Stimulated activated CD4-positive, alpha-beta T cell treated with anti-CD3 and anti-CD28 coated beads, TNF-alpha, amount 100 ng/mL, for 24 hours (primary cell): Measurements from ENCODE around the gene VPS4A.
"Not testable (repeated sequence)": the region's sequence is repeated elsewhere in the genome, so short reads cannot be mapped to it uniquely, and the experiment has no call there.

Source experiments
- DNase-seq, 3 experiments: peaks; one replicate each; pipeline ENCODE4 v3.0.0-alpha.2; 2020; ENCODE audit warnings: low read depth in 3 of 3

VPS4A gene

DNA sequence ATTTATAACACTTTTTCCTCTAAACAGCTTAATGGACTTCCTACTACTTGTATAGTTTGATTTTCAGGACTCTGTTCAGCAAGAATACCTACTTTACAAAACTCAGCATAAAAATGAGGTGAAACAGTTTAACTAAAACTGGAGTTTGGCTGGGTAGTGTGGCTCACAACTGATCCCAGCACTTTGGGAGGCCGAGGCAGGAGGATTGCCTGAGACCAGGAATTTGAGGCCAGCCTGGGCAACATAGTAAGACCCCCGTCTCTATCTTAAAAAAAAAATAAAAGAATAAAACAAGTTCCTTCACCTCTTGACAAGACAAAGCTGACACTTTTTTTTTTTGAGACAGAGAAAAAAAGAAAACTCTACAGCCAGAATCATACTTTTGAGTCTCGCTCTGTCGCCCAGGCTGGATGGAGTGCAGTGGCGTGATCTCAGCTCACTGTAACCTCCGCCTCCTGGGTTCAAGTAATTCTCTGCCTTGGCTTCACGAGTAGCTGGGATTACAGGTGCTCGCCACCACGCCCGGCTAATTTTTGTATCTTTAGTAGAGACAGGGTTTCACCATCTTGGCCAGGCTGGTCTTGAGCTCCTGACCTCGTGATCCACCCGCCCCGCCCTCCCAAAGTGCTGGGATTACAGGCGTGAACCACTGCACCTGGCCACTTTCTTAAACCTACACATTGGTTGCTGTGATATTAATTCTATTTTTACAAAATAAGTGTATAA lies 16.6 kb downstream of the VPS4A start:
- DNase-seq, result no peak

DNA sequence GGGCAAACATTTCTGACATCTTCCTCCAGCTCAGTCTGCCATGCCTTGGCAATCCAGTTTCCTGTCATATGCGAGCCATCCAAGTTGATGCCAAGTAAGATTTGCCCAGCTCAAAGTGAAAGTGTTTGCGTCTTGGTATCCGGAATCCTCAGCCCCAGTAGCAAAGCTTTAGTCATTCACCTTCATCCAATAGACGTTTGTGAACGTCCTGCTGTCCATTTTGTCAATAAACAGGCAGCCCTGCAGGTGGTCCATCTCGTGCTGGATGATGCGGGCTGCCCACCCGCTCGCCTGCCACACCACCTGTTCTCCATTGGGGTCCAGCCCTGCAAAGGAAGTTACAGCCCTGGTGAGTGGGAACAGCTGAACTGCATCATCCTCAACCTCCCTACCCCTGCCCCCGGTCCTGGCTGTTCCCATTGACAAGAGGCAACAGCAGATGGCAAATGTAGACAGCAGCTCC lies 17.7 kb downstream of the VPS4A start:
- no peak for DNase-seq

DNA sequence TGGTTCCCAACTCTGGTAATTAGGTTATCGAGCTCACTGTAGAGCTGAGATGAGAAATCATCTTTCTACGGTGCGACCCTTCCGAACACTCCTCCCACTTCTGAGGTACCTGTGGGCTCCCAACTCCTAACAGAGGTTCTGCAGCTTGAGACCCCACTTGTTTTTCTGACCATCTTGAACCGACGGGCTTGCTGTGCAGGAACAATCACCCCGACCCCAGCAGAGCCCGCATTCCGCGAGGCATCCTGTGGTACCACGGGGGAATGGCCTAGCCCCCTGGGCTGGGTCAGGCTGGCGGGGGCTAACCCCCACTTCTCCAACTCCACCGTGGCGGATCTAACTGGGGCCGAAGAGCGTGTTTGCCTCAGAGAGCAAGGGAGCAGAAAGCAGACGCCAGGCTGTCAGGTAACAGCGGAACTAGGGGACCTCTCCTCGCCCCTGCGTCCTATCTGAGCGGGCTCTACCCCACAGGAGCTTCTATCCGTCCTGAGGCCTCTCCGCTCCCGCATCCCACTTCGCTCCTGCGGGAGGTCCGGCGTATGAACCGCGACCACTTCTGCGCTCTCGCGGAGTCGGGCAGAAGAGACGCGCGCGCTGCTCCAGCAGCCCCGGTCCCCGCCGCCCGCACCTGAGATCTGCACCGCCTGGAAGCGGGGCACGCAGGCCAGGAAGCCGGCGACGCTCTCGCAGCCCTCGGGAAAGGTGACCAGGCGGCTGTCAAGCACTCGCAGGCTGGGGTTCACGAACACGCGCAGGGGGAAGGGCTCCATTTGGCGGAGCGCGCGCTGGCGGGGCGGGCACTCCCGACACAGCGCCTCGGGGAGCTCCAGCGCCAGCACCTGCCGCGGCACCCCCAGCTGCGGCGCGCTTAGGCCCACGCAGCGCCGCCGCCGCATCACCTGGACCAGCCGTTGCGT lies 18.5 kb downstream of the VPS4A start:
- peak in 1 of 3 experiments; percentile 42 for DNase-seq

DNA sequence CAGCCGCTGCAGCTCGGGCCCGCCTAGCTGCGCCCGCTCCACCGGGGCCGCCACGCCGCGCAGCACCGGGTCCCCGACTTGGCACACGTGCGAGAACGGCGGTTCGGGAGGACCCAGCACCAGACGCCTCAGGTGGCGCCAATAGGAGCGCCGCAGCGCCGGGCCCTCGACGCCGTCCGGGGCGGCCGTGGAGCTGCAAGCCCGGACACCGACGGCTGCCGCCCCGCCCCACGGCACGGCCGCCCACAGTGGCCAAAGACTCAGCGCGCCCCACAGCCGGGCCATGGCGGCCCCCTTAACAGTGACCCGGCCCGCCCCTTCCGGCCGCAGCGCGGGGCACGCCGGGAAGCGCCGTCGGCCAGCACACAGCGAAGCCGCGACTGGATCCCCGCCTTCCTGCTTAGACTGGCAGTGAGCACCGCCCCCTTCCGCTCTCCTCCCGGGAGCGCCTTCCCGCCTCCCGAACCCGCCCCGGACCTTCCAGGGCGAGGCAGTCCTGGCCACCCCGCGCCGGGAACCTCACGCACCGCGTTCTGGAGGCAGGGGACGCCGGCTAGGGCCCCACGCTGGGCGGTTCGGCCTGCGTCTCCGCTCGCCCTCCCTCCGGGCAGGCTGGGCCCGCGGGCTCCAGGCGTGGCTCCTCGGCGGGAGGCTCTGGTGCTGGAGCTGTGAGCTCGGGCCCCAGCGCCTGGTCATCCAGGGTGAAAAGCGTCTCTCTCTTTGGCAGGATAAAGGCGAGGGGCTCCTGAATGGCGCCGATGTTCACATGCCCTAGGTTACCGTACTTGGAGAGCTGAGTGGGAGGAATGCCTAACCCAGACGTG lies 19.3 kb downstream of the VPS4A start, which contains the start of gene PDF:
Gene PDF (minus strand): TSS at position 303 of the 824 bp plus-strand sequence. CDS start 18 bp downstream, at position 285.
- DNase-seq, result peak; percentile 71 to 87 (median 72)

DNA sequence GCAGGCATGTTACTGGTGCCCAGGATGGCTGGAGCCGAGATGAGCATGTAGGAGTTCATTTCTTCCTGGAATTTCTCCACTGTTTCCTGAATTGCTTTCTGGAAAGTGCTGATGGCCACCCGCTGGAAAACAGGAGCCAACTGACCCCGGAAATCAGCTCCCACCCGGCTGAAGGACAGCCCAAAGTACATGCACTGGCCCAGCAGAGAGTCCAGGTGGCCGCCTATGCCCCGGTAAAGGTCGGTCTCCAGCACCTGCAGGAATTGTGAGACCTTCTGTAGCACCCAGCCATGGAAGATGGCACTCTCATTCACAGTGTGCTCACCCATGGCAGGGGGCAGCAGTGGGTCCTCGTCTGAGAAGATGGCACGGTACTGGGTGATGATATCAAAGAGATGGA lies 23.5 kb downstream of the VPS4A start:
- no peak for DNase-seq

DNA sequence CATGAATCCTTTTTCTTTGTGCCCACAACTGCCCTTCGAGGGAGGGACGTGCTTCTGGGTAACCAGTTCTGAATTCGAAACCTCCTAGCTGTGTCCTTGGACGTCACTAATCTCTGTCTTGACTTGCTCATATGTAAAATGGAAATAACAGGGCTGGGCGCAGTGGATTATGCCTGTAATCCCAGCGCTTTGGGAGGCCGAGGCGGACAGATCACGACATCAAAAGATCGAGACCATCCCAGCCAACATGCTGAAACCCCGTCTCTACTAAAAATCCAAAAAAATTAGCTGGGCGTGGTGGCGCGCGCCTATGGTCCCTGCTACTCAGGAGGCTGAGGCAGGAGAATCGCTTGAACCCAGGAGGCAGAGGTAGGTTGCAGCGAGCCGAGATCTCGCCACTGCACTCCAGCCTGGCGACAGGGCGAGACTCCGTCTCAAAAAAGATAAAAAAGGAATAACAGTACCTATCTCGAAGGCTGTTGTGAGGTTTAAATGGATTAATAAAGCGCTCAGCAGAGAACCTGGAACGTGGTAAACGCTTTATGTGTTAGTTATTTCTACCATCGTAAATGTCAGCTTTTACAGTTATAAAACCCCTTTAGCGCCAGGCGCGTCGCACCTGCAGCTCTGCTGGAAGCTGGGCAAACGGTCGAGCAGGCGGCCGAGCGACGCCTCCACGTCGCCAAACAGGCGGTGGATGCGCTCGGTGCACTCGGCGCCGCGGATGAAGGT lies 27.6 kb downstream of the VPS4A start:
- no peak for DNase-seq

DNA sequence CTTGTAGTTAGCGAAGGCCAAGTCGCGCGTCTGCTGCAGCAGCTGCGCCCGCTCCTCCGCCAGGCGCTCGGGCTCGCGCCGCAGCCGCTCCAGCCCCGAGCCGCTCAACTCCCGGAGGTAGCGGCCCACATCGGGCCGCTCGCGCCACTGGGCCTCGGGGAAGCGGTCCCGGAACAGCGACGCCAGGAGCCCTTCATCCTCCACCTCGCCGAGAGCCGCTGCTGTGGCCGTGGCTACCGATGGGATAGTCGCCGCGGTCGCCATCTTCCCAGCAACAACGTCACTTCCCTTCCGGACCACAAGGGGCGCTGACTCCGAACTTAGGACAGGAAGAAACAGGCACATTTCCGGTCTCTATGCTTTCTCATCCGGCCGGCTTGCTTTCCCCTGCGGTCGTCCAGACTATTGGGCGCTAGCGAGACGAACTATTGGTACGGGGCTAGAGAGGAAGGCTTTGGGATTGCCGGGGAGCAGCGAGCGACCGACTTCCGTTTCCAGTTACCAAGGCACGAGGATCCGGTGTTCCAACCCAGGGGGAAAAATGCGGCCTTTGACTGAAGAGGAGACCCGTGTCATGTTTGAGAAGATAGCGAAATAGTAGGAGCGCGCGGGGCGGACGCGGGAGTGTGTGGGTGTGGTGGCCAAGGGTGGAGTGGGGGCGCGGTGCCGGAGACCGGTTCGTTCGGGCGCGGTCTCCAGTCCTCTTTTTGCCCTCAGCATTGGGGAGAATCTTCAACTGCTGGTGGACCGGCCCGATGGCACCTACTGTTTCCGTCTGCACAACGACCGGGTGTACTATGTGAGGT lies 28.3 kb downstream of the VPS4A start, which contains the start of the genes COG8 and NIP7:
Gene COG8 (minus strand): TSS at position 276 of the 806 bp plus-strand sequence. CDS start 12 bp downstream, at position 264.
Gene NIP7 (plus strand): TSS at position 484 of the 806 bp plus-strand sequence. CDS start 58 bp downstream, at position 542.
- DNase-seq, result peak; percentile 83 to 92 (median 91)

DNA sequence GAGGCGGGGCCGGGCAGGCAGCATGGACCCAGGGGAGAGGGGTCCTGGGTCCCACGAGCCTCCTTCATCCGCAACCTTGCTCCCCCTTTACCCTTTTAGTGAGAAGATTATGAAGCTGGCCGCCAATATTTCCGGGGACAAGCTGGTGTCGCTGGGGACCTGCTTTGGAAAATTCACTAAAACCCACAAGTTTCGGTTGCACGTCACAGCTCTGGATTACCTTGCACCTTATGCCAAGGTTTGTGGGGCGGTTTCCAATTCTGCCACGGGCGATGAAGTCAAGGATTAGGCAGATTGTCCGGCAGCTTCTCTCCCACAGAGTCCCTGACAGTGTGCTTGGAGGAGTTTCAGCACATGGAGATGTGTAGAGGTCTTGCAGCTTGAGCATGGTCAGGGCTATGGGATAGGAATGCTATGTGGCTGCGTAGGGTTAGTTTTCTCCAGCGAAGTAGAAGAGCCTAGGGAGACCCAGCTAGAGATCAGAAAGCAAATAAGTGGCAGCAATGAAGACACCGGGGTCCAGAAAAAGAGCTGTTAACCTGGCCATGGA lies 29.0 kb downstream of the VPS4A start:
- DNase-seq, result peak in 1 of 3 experiments; percentile 35

DNA sequence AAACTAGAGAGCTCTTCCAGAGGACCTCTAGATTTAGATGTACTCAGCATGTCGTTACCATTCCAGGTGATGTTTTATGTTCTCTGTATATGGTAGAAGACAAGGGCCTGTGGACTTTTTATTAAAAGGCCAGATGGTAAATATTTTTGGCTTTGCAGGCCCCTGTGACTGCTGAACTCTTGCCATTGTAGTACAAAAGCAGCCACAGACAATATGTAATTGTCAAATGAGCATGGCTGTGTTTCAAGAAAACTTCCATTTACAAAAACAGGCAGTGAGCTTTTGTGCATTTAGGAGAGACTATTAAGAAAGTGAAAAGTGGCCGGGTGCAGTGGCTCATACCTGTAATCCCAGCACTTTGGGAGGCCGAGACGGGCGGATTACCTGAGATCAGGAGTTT lies 33.0 kb downstream of the VPS4A start:
- DNase-seq, result no peak

DNA sequence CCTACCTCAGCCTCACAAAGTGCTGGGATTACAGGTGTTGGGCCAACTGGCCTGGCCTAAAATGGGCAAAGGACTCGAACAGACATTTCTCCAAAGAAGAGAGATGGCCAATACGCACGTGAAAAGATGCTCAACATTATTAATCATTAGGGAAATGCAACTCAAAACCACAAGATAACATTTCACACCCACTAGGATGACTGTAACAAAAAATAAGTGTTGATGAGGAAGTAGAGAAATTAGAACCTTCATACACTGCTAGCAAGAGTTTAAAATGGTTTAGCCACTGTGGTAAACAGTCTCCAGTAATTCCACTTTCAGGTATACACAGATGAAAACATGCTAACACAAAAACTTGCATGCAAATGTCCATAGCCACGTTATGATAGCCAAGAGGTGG lies 34.8 kb downstream of the VPS4A start:
- no peak for DNase-seq

DNA sequence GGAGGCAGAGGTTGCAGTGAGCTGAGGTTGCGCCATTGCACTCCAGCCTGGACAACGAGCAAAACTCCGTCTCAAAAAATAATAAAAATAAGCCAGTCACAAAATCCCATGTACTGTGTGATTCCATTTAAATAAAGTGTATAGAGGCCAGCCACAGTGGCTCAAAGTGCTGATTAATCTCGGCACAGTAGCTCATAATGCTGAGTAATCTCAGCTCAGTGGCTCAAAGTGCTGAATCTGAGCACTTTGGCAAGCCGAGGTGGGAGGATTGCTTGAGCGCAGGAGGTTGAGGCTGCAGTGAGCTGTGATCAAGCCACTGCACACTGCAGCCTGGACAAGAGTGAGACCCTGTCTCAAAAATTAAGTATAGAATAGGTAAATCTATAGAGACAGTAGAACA lies 35.5 kb downstream of the VPS4A start:
- no peak for DNase-seq

DNA sequence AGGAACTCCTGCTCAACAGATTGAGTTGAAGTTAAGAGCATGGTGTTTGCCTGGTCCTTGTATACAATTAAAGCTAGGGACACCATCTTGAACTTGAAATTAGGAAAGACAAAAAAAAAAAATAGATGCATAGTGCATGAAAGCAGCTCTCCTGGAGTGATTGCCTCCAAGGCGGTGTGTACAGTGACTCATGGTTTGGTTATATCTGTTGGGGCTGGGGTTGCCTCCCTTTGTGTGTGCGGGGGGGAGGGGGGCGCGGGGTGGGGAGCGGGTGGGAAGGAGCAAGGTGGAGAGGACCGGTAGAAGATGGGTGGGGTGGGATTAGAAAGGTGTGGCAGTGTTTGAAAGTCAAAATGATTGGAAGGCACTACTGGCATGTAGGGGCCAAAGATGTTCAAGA lies 37.1 kb downstream of the VPS4A start:
- no peak for DNase-seq

DNA sequence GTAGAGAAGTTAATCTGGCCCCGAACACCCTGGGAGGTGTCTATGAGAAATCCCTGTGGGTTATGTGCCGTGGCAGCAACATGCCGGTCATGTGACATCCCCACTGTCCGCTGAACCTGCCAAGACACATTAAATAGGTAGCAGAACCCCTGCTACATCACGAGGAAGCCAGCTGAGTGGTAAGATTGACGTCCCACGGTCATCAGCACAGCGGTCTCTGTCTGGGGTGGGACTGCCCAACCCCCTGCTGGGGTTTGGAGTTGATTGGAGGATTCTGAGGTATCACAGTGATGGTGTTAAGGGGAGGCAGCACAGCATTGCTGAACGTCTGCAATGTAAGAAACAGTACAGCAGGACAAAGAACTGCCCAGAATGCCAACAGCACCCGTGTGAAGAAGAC lies 38.4 kb downstream of the VPS4A start:
- DNase-seq, result no peak

DNA sequence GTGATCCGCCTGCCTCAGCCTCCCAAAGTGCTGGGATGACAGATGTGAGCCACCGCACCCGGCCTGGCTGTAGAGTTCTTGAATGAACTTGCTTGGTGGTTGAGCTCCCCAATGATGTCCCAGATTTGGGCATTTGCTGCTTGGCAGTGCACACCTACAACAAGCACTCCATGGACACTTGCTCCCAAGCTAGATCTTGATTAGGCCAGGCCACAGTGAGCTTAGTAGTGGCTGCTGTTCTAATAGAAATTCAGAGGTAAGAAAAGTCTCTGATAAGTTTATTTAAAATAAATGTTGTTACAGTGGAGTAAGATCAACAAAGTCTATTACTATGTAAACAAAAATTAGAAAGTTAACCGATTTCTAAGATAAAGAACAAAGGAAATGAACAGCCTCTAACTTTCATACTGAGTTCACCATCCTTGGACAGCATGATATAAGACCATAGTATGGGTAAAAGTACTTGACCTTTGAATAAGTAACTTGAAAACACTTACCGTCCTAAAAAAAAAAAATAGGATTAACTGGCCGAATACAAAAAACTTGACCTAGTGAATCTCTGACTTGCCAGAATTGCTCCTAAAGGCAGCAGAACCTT lies 39.5 kb downstream of the VPS4A start:
- DNase-seq, result no peak

DNA sequence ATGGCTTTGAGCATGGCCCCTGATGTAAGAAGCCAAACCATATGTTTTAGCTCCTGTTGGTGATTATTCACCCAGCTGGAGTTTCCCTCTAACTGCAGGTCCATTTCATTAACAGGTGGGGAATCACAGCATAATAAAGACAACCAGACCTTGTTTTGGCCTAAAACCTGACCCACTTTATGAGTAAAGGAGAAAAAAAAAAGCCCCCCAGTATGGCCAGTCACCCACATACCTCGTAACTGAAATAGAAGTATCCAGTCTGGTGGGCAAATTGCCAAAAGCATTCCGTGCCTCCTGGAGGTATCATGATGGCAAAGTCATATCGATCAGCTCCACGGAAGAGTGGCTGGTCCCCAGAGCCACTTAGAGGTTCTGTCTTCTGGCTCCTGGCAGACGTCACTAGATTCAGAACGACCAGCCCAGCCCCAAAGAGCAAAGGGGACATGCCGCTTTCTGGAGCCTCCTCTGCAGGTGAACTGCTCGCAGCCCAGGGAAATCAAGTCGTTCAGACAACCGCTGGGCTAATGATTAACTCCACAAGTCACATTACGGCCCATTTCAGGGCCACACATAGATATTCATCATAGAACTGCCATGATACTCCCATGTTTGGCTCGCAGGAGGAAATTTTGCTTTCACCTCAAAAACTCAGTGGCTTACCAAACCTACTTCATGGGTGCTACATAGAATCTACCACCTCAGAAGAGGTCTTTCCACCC lies 40.3 kb downstream of the VPS4A start, which contains the start of gene TMED6:
Gene TMED6 (minus strand): TSS at position 478 of the 719 bp plus-strand sequence. CDS start 33 bp downstream, at position 445.
- DNase-seq, result no peak

DNA sequence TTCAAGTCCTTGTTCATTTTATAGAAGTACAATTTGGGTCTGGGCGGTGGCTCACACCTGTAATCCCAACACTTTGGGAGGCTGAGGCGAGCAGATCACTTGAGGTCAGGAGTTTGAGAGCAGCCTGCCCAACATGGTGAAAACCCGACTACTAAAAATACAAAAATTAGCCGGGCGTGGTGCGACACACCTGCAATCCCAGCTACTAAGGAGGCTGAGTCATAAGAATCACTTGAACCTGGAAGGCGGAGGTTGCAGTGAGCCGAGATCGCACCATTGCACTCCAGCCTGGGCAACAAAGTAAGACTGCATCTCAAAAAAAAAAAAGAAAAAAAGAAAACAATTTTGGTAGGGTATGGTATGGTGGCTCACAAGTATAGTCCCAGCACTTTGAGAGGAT lies 48.9 kb downstream of the VPS4A start:
- not testable (repeated sequence) for DNase-seq

DNA sequence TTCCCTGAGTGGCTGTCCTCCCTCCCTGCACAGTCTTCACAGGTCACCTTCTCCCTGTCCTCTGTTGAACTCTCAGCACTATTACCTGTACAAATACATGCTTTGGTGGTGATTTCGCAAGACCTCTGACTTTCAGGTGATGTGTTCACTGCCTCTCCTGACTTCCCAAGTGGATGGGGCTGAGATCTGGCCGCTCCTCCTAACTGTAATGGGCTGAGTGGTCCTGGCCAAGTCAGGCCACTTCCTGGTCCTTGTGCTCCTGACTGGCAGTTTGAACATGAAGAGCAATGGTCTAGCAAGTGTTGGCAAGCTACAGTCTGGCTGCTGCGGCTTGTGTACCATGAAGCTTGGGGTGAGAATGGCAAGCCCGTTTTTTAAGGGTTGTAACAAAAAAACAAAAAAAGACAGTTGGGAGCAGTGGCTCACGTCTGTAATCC lies 52.1 kb downstream of the VPS4A start:
- DNase-seq, result no peak

DNA sequence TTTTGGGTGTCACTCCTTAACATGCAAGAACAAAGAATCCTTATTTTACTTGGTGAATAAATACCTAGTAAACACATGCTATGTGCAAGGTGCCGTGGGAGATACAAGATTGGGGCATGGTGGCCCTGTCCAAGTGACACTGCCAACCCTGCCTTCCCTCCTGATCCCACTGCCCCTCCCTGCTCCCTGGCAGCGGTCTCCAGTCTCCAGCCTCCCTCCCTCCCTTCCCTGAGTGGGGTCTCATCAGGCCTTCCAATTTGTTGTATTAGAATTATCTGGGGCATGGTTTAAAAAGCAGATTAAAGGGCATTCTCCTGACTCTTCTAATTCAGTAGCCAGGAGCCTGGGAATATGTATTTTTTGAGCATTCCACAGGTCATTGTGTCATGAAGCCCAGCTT lies 52.9 kb downstream of the VPS4A start:
- DNase-seq, result no peak
